GM23338 (cell line): ENCODE results near the gene RBM19. TPM values are rescaled to one million over a fixed set of nuclear protein-coding genes. Genes with fewer than 3 reads are reported as not detected.

Source experiments
- ATAC-seq: fragments of 200-7000 bp; cut with Tn5 transposase; 3 replicates; pipeline ENCODE4 v1.9.1; 2020
- DNase-seq: peaks from one replicate; pipeline ENCODE4 v3.0.0-alpha.2; 2015; ENCODE audit warnings: low spot score
- H2AFZ ChIP-seq: fragments of 200-600 bp; sonication (generic); 2 replicates; pipeline ENCODE4 v1.8.0; 2016; ENCODE audit warnings: antibody characterized with exemption, mild to moderate bottlenecking, moderate library complexity
- H3F3A ChIP-seq: fragments of 200-600 bp; sonication (generic); replicated peaks from 2 replicates; pipeline ENCODE4 v1.8.0; 2017; ENCODE audit warnings: antibody characterized with exemption, mixed run types, low read depth
- H3K27ac ChIP-seq: fragments of 200-600 bp; sonication (generic); 2 replicates; pipeline ENCODE4 v1.6.1; 2016; ENCODE audit warnings: low read depth
- H3K27me3 ChIP-seq: fragments of 200-600 bp; sonication (generic); 2 replicates; pipeline ENCODE4 v1.8.0; 2016; ENCODE audit warnings: mild to moderate bottlenecking, mixed run types, moderate library complexity; ENCODE audit not compliant: insufficient read depth
- H3K36me3 ChIP-seq: fragments of 200-600 bp; sonication (generic); 2 replicates; pipeline ENCODE4 v1.8.0; 2016; ENCODE audit warnings: mild to moderate bottlenecking; ENCODE audit not compliant: insufficient read depth
- H3K4me1 ChIP-seq: fragments of 200-600 bp; sonication (generic); 2 replicates; pipeline ENCODE4 v1.8.0; 2016; ENCODE audit warnings: mild to moderate bottlenecking, moderate library complexity; ENCODE audit not compliant: insufficient read depth
- H3K4me2 ChIP-seq: fragments of 200-600 bp; sonication (generic); 2 replicates; pipeline ENCODE4 v1.7.1; 2017; ENCODE audit warnings: mixed run types
- H3K4me3 ChIP-seq: fragments of 200-600 bp; sonication (generic); 2 replicates; pipeline ENCODE4 v1.6.1; 2016; ENCODE audit warnings: mixed run types
- H3K79me2 ChIP-seq: fragments of 200-600 bp; sonication (generic); replicated peaks from 2 replicates; pipeline ENCODE4 v1.8.0; 2017; ENCODE audit warnings: mild to moderate bottlenecking; ENCODE audit not compliant: insufficient read depth
- H3K9me2 ChIP-seq: fragments of 200-600 bp; sonication (generic); 2 replicates; pipeline ENCODE4 v1.8.0; 2017; ENCODE audit not compliant: insufficient read depth
- H4K20me1 ChIP-seq: fragments of 200-600 bp; sonication (generic); replicated peaks from 2 replicates; pipeline ENCODE4 v1.8.0; 2017; ENCODE audit warnings: mild to moderate bottlenecking; ENCODE audit not compliant: insufficient read depth
- H3K27ac Mint-ChIP-seq: 2 replicates; pipeline ENCODE4 v1.8.0; 2020; ENCODE audit warnings: inconsistent platforms, mild to moderate bottlenecking, moderate library complexity, mixed read lengths
- H3K27me3 Mint-ChIP-seq: 3 replicates; pipeline ENCODE4 v1.8.0; 2022; ENCODE audit warnings: low read depth, mild to moderate bottlenecking, moderate library complexity, mixed read lengths, inconsistent platforms; ENCODE audit not compliant: insufficient read depth, poor library complexity
- H3K36me3 Mint-ChIP-seq: 3 replicates; pipeline ENCODE4 v1.8.0; 2021; ENCODE audit warnings: low read depth, mild to moderate bottlenecking, inconsistent platforms, moderate library complexity, mixed read lengths
- H3K4me1 Mint-ChIP-seq: 3 replicates; pipeline ENCODE4 v1.8.0; 2020; ENCODE audit warnings: mild to moderate bottlenecking, inconsistent platforms, mixed read lengths
- H3K4me3 Mint-ChIP-seq: 3 replicates; pipeline ENCODE4 v1.8.0; 2021; ENCODE audit warnings: moderate library complexity, mild to moderate bottlenecking, inconsistent platforms, mixed read lengths
- H3K9me3 Mint-ChIP-seq: 3 replicates; pipeline ENCODE4 v1.8.0; 2020; ENCODE audit warnings: moderate library complexity, mild to moderate bottlenecking, inconsistent platforms, mixed read lengths
- EZH2 ChIP-seq: fragments of 200-600 bp; sonication (generic); IDR thresholded peaks from one replicate; pipeline ENCODE4 v1.8.0; 2017; ENCODE audit warnings: antibody characterized with exemption, mild to moderate bottlenecking, low read depth; ENCODE audit not compliant: unreplicated experiment
- NANOG ChIP-seq: IDR thresholded peaks from 2 replicates; pipeline ENCODE4 v1.6.1; 2016; ENCODE audit warnings: antibody characterized with exemption, borderline replicate concordance
- POLR2AphosphoS5 ChIP-seq: IDR thresholded peaks from 2 replicates; pipeline ENCODE4 v1.6.1; 2016; ENCODE audit warnings: antibody characterized with exemption, low read depth
- ZNF331 ChIP-seq: fragments of 250-450 bp; sonication (Bioruptor Pico); IDR thresholded peaks from 2 replicates; pipeline ENCODE4 v1.5.0; 2020; ENCODE audit warnings: low read depth, mild to moderate bottlenecking, moderate library complexity
- ZNF462 ChIP-seq: fragments of 250-450 bp; sonication (Bioruptor Pico); IDR thresholded peaks from 2 replicates; pipeline ENCODE4 v1.5.0; 2020; ENCODE audit warnings: mild to moderate bottlenecking, moderate library complexity
- polyA plus RNA-seq: library from polyadenylated mRNA; unstranded; fragments of >200 nt; fragmentation: Nextera tagmentation; extraction: Ambion mirVana; gene quantifications from 2 replicates; pipeline ENCODE4 v1.2.1, GENCODE V29; 2016
- total RNA-seq: library from RNA; depleted of rRNA; stranded (reverse); fragments of >200 nt; shearing (Covaris generic); gene quantifications from 2 replicates; pipeline ENCODE4 v1.2.3, GENCODE V29; 2014
- TF ChIP-seq, protein P1 (sequence below), 2 experiments: fragments of 200-600 bp in 1 of 2; sonication (generic) in 1 of 2; conservative IDR thresholded peaks; 2 replicates each; pipeline versions ENCODE4 v1.5.1 to v1.6.1; 2016 to 2017; ENCODE audit warnings: antibody characterized with exemption in 2 of 2, low read depth in 2 of 2, mild to moderate bottlenecking in 2 of 2, moderate library complexity in 1 of 2

The RBM19 gene
- total and polyA plus RNA-seq, 2 experiments from 2014 or later: 43.4 to 56.7 TPM

GRCh38 chr12:113970211-113970610, 4.1 kb upstream of the RBM19 start:
- H3K27ac ChIP-seq: no peak overlapping the region
- no peaks in the 10 kb centered on the region for H3F3A ChIP-seq
- no peak overlapping the region for H3K27ac Mint-ChIP-seq
- no peaks in the 10 kb centered on the region for H3K27me3 ChIP-seq
- peaks cover 12% of the 10 kb centered on the region for H3K4me1 ChIP-seq
- H3K4me3 ChIP-seq: no peak overlapping the region
- H3K9me3 Mint-ChIP-seq: no peaks in the 10 kb centered on the region; the same call in 2 of the 3 replicates
- H3K9me2 ChIP-seq: peaks cover 6% of the 10 kb centered on the region
- no peak for ATAC-seq
- H3K36me3 ChIP-seq: no peaks in the 10 kb centered on the region
- H3K4me3 Mint-ChIP-seq: no peak overlapping the region
- H3K27me3 Mint-ChIP-seq: peaks cover 6% of the 10 kb centered on the region
- TF ChIP-seq, protein P1, sequence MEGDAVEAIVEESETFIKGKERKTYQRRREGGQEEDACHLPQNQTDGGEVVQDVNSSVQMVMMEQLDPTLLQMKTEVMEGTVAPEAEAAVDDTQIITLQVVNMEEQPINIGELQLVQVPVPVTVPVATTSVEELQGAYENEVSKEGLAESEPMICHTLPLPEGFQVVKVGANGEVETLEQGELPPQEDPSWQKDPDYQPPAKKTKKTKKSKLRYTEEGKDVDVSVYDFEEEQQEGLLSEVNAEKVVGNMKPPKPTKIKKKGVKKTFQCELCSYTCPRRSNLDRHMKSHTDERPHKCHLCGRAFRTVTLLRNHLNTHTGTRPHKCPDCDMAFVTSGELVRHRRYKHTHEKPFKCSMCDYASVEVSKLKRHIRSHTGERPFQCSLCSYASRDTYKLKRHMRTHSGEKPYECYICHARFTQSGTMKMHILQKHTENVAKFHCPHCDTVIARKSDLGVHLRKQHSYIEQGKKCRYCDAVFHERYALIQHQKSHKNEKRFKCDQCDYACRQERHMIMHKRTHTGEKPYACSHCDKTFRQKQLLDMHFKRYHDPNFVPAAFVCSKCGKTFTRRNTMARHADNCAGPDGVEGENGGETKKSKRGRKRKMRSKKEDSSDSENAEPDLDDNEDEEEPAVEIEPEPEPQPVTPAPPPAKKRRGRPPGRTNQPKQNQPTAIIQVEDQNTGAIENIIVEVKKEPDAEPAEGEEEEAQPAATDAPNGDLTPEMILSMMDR (conservative IDR thresholded peaks at IDR 0.05; ENCODE audit: low read depth in 2 of 2): no peak
- TF ChIP-seq NANOG (no peak), ZNF462 (no peak), EZH2 (no peak), ZNF331 (CRISPR knock-in tag) (no peak), POLR2AphosphoS5 (no peak)
- H3K36me3 Mint-ChIP-seq: peaks cover 2% of the 10 kb centered on the region; the same call in 2 of the 3 replicates
- no peaks in the 10 kb centered on the region for H4K20me1 ChIP-seq
- no peak overlapping the region for H3K4me2 ChIP-seq
- DNase-seq: no peak
- H3K4me1 Mint-ChIP-seq: peaks cover 11% of the 10 kb centered on the region
- H3K79me2 ChIP-seq: peaks cover 8% of the 10 kb centered on the region
- no peak overlapping the region for H2AFZ ChIP-seq
